GM18867 (cell line): ENCODE results near the gene SLIT1.

Source experiments
- ATAC-seq: cut with Tn5 transposase; IDR thresholded peaks from one replicate; pipeline ENCODE4 v1.9.1; 2021; ENCODE audit warnings: mild to moderate bottlenecking, moderate library complexity; ENCODE audit not compliant: unreplicated experiment

SLIT1 gene

DNA sequence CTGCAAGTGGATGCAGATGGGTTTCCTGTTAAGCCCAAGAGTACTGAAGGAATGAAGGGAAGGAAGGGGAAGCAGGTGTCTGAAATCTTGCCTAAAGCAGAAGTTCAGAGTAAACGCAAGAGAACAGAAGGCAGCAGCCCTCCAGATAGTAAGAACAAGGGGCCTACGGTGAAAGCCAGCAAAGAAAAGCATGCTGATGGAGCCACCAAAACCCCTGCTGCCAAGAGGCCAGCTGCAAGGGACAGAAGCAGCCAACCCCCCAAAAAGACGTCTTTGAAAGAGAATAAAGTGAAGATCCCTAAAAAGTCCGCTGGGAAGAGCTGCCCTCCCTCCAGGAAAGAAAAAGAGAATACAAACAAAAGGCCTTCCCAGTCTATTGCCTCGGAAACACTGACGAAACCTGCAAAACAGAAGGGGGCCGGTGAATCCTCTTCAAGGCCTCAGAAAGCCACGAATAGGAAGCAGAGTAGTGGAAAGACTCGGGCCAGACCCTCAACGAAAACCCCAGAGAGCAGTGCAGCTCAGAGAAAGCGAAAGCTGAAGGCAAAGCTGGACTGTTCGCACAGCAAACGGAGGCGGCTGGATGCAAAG, 201.1 kb downstream of the SLIT1 start:
- no peak for ATAC-seq

DNA sequence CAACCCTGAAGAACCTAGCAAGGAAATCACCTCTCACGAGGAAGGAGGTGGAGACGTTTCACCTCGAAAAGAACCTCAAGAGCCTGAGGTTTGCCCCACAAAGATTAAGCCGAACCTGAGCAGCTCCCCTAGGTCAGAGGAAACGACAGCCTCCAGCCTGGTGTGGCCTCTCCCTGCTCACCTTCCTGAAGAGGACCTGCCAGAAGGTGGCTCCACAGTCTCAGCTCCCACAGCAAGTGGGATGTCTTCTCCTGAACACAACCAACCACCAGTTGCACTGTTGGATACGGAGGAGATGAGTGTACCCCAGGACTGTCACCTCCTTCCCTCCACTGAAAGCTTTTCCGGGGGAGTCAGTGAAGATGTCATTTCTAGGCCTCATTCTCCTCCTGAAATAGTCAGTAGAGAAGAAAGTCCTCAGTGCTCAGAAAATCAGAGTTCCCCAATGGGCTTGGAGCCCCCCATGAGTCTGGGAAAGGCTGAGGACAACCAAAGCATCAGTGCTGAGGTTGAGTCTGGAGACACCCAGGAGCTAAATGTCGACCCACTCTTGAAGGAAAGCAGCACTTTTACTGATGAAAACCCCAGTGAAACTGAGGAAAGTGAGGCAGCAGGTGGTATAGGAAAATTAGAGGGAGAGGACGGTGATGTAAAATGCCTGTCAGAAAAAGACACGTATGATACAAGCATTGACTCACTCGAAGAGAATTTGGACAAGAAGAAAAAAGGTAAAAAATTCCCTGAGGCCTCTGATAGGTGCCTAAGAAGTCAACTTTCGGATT, 203.4 kb downstream of the SLIT1 start:
- ATAC-seq = no peak

GRCh38 chr10:96978621-96979154, 207.1 kb downstream of the SLIT1 start:
- ATAC-seq = peak; percentile 82

DNA sequence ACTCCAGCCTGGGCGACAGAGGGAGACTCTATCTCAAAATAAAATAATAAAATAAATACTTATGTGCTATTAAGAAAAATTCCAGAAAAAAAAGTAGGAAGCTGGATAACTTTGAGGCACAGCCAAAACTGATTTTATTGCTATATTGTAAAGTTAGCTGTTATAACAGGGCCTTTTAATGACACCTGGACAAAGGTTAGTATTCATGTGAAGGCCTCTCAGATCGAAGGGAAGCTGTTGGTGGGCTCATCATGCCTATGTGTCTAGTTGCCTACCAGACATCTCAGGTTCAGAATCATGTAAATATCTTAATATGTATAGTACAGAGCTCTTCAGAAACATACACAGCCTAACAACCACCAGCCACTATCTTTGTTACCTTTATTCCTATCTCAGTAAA, 210.6 kb downstream of the SLIT1 start:
- no peak for ATAC-seq

DNA sequence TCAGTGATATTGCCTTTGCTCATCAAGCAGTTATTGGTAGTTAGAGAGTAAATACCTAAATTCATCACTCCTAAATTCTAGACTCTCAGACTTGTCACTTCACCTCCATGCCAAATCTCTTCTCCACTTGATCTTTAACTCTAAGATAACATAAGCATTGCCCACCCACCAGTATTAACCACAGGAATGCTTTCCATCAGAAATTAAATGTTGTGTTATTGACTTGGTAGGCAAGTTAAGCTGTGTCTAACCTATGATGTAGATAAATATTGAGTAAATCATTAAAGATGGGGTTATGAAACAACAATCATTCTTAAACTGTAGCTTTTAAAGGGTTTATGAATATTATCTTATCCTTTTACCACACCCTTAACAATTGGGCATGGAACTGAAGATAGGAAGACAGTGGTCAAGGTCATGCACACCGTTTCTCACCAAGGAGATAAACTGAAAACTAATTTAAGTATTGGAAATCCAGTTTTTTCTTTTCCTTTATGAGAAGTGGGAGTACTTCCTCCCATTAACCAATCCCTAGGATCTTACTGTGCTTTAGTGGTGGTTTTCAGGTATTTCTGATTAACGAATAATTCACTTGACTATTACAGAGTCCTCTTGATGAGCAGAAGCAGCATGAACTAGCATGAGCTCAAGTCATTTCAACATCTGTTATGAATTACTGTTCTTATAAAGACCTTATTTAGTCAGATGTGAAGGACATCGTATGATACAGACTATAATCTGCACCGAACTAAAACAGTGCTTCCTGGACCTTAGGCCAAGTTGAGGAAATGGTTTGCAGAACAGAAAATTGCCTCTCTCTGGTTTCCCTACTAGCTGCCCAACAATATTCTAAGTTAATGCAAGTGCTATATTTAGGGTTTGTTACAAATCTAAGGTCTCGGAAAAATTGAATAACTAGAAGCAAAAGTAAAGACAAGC, 211.7 kb downstream of the SLIT1 start:
- ATAC-seq = no peak

- ATAC-seq = no peak
Measured at GRCh38 chr10:96972264-96972663, 213.5 kb downstream of the SLIT1 start.

DNA sequence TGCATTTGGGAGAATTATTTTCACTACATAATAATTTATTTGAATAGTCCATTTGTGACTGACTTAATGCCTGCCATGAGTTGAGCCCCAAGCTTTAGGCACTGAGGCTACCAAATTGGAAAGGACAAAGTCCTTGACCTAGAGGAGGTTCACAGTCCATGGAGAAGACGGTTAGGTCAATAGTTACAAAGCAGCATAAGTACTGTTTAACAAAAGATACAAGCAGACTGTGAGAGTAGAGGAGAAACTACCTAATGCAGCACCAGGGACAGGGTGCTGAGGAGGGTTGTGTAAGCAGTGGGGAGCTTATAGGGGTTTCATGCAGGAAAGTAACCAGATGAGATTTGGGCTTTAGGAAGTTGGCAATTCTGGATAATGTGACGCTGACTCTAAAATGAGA, 214.4 kb downstream of the SLIT1 start:
- ATAC-seq = no peak

DNA sequence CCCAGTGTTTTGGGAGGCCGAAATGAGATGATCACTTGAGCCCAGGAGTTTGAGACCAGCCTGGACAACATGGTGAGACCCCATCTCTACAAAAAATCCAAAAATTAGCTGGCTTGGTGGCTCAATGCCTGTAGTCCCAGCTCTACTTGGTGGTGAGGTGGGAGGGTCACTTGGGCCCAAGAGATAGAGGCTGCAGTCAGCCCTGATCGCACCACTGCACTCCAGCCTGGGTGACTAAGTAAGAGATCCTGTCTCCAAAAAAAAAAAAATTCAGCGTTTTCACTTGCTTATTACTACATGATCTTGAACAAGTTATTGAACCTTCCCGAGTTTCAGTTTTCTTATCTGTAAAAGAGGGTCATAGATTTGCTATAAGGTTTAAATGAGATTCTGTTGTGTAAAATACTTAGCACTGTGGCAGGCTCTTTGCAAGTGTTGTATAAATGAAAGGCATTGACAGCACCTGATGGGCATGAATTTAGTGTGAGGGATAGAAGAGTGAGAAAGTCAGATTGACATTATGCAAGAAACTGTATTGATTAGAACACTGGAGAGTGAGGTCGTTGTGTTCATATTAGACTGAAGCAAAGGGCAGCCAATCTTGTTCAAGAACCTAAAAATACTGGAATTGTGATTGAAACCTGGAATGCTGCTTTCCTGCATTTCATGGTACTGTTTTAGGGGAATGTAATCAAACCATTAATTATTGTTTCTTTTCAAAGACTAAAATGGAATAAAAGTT, 216.9 kb downstream of the SLIT1 start:
- no peak for ATAC-seq

DNA sequence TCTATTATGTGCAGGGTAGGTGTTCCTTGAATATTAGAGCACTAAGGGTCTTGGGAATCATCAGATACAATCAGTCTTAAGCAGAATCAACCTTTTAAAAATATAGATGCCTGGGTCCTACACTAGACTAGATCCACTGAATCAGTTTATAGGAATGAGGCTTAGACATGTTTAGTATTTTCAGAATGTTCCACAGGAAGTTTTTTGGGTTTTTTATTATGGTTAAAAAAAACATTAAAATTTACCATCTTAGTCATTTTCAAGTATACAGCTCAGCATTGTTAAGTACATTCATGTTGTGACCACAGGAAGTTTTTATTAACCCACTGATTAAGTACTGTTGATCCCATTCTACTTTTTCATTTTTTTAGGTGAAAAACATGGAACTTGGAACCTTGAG, 217.9 kb downstream of the SLIT1 start:
- ATAC-seq = no peak

- ATAC-seq = no peak
Measured at GRCh38 chr10:96964131-96964530, 221.6 kb downstream of the SLIT1 start.

GRCh38 chr10:96960872-96961271, 224.9 kb downstream of the SLIT1 start:
- ATAC-seq = no peak

- ATAC-seq = no peak
Measured at GRCh38 chr10:96959733-96960132, 226.0 kb downstream of the SLIT1 start.

- no peak for ATAC-seq
Measured at GRCh38 chr10:96958071-96958470, 227.7 kb downstream of the SLIT1 start.

- no peak for ATAC-seq
Measured at GRCh38 chr10:96955794-96956193, 230.0 kb downstream of the SLIT1 start.

DNA sequence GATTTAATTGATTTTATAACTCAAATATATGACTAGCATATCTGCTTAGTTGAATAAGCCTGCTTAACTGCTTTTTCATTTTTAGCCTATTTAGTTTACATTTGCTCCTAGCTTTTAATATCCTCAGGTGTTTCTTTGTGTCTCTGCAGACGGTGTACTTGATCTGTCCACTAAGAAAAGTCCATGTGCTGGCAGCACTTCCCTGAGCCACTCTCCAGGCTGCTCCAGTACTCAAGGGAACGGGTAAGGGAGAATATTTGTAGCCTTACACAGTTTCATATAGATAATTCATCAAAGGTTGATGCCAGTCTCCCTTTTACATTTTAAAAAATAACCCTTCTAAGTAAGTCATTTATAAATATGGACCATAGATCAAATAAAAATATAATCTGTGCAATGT, 233.8 kb downstream of the SLIT1 start:
- ATAC-seq = no peak

DNA sequence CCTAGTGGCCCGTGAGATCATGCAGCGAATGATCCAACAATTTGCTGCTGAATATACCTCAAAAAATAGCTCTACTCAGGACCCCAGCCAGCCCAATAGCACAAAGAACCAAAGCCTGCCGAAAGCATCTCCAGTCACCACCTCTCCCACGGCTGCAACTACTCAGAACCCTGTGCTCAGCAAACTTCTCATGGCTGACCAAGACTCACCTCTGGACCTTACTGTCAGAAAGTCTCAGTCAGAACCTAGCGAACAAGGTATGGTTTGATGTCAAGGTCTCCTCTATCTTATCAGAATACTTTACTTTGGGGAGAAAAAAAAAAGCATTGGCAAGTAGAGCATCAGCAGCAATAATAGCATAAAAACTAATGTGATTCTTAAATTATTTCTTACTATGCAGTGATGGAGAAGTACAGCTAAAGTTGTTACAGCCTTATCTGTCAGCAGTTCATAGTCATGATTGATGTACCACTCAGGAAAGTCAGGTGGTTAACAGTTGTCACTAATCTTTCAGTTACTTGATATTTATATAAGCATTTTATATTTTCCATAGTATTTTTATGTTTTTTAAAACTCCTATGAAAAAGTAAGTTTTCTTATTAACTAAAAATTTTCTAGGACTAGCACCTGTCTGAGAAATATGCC, 236.6 kb downstream of the SLIT1 start:
- no peak for ATAC-seq
